ENCODE data around the gene ST7.
"Not testable (repeated sequence)": the region's sequence is repeated elsewhere in the genome, so short reads cannot be mapped to it uniquely, and the experiment has no call there.

Gene ST7

DNA sequence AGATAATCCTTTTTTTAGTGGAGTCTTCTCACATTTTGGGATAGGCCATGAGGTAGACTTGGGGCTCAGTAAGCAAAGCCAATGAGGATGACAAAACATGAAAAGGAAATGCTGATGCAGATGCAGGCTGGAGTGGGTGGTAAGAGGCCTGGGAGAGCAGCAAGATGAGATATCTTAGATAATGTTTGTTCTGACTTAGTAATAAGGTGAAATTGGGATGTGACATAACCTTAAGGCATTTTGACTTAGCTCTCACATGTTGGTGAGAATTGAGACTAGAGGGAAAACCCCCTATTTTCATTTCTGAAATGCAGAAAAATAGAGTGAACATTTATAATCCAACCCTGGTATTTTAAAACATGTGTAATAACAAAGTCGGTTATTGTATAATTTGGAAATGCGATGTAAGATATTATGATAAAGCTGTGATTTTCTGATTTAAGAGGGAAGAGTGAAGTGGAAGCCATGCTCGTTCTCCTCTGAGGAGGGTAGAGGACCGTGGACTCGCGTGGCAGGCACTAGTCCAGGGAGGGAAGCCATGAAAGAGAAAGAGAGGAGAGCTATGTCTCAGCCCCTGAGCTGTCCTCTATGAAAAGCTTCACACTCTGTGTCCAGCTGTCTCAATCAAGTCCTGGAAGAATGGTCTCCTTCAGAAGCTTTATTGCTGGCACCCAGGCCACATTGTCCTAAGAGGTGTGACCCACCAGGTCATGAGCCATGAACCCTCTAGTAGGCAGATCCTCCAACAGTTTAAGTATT, 57.3 kb downstream of the ST7 start:
- DNase-seq = peak; percentile 37 to 54

DNA sequence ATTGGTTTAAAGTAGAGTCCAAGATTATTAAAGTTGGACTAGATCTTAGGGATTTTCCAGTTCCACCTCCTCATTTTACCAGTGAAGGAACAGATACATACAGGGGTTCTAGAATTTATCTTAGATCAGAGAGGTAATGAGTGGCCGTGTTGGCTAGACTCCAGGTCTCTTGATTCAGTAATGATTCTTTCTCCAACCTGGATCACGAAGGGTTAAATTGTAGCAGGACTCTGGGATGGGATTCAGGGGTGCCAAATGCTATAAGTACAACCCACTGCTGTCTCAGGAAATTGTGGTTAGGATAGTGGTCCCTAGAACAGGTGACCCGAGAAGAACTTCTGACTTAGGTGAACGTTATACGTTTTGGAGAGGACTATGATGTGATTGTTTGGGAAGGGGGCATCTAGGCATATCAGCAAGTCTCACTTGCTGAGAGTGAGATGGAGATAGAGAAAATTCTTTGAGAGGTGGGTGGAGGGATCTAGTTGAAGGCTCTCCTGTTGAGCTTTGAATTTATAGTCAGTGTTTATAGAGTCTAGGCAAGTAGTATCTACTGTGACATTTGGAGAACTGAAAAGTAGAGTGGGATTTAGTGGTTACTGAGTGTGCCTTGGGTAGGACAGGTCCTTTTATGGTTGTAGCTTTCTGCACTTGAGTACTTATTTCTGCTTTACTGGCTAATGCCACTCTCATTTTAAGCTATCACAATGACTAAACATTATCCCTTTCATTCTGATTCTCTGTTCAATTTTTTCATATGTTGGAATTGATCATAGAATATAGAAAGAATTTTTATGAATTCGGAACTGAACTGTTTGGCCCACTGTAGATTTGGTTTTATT, 58.3 kb downstream of the ST7 start:
- no peak for DNase-seq

DNA sequence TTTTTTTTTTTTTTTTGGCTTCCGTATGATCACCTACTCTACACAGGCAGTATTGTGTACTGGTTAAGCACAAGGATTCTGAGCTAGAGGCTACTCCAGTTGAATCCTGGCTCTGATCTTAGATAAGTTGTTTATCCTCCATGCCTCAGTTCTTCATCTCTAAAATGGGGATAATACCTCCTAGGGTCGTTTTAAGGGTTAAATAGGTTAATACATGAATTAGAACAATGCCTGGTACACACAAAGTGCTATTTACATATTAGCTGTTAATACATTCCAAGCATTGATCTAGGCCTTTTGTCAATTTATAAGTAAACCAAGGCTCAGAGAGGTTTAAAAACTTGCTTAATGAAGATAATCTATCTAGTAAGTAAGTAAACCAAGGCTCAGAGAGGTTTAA, 59.0 kb downstream of the ST7 start:
- DNase-seq = no peak

DNA sequence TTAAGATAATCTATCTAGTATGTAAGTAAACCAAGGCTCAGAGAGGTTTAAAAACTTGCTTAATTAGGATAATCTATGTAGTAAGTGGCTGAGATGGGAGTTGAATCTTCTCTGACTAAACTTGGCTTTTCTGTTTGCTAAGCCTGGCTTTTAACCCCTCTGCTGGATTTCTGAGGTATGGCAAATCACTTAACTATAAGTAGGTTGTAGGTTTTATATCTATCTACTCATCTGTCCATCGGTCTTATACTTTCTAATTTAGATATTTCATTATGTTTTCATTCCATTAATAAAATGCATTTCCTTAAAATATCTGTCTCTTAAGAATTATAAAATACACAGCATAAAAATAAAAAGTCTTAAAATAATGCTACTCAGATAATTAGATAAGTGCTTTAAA, 59.4 kb downstream of the ST7 start:
- no peak for DNase-seq

DNA sequence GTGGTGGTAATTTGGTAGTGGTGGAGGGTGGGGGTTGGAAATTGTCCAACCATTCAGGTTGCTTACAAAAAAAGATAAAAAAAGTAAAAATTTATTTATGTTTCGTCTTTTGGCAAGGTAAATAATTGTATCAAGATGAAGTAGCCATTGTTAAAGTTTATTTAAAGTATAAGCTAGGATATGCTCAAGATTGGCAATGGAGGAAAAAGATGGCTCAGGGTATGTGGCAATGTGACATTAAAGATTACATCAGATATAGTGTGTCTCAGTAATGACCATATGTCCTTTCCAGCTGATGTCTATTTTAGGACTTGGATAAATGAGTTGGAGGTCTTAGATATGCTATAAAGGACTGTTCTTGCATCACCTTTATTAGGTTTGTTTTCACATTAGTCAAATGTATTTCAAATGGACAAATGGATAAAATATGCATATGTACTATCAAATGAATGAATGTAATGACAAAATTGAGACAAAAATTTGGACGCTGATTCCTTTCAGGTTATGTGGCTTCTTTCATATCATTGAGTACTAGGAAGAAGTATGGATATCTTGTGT, 60.9 kb downstream of the ST7 start:
- DNase-seq = no peak

DNA sequence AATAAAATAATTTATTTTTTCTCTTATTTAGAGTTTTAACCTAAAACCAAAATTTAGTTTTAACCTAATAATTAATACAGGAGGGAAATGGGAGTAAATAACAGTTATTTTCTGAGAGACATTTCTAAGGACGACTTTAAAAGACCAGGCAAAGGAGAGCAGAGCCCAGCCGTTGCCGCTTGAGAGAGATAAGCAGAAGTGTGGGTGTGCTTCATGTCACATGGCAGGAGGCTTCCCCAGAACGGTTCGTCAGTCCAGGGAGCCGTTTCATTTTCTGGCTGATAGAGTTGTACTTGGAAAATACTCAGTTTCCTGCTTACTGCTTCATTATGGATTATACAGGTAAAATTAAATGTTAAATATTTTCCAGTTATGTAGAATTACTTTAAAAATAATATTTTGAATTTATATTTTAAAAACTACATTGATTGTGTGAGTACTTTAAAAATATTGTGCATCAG, 61.4 kb downstream of the ST7 start:
- peak; percentile 23 to 35 for DNase-seq

DNA sequence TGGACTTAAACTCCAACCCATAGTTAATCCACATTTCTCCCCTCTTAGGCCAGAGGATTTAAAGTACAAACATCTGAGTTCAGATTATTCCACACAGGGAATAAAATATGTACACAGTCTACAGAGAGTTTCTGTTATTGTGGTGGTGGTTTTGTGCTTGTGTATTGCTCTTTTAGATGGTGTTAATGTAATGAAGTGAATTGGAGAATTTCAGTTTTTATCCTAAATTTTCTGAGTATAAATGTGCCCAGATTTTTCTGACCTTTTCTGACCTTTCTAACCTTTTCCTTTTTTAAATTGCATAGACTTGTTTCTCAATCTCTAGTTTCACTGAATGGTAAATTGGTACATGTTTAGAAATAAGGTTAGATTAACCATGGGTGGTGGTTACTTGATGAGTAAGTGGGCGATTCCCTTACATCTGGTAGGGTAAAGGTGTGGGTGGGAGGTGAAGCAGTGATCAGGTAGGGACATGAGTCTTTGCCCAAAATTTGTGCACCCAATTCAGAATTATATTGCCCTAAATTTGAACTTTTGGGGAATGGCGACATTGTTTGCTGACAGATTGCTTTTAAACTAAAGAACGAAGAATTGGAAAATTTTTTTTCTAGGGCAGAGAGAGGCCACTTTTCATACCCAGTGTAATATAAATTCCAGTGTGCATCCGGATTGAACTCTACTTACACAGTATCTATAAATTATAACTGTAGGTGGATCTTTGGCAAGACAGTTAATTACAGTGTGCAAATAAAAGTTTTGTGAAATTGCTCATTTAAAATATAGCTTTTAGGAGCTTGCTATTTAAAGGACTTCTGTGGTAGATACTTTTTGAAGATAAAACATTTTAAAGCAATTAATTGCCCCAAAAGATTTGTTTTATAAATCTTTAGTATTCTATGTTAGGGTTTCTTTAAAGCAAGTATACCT, 62.2 kb downstream of the ST7 start:
- DNase-seq = no peak

DNA sequence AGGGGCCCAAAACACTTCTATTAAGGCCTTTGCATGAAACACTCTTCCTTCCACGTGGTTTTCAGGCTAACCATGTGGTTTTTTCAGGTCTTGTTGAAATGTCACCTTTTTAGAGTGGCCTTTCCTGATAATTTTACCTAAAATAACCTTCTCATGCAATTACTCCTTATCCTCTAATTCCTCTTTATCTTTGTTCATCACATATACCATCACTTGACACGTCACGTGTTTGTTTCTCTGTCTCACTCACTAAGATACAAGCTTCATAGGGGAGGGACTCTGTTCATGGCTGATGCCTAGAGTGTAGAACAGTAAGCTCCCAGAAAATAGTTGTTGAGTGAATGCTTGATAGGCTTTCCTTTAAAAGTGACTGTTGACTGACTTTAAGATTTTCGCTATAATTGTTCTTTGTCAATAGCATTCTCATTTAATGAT, 63.7 kb downstream of the ST7 start:
- DNase-seq = no peak

DNA sequence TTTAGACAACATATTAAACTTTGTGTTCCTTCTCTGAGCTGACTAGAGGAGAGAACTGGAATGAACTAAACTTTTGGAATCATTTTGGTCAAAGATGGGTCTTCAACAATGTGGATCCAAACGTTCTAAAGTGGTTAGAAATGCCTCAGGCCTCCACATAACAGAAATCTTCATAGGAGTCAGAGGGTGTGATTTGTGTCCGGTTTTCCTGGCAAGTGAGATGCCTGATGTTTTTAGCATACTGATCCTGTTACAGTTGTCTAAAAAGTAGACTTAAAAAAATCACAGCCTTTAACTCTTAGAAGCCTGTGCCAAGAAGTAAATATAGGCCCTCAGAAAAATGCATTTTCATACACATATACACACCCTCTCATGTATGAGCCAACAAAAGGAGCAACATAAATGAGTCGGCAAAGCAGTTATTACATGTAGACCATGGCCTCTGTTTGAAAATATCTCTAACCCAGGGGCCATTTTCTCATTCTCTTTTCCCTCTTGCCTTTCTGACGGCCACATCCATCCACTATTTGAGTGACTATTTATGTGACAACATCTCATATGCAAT, 64.5 kb downstream of the ST7 start:
- no peak for DNase-seq

DNA sequence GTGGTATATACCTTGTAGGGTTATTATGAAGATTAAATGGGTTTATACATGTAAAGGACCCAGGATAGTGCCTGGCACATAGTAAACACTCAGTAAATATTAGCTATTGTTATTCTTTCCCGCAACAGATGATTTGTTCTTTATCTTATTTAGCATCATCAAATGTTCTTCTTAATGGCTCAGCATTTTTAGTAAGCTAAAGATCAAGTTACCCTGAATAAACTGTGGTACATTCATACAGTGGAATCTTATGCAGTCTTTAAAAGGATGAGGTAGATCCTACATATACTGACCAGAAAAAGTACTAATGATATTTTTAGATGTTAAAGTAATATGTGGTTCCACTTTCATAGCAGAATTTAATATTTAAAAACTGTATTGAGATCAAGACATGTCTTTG, 65.4 kb downstream of the ST7 start:
- no peak for DNase-seq

DNA sequence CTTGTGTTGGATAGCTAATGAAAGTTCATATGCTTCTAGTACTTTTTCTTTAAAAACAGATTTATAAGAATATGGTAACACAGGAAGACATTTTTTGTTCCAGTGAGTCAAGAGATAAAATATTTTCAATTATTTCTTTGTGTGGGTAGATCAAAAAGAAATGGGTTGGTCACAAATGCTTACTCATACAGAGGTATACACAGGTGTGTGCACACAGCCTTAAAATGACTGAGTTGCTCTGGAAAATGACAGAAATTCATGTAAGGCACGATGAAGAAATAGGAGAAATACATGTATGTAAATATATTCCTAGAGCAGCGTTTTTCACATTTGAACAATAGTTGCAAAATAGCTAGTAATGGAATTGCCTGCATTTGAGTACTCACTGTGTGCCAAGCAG, 66.0 kb downstream of the ST7 start:
- no peak for DNase-seq

DNA sequence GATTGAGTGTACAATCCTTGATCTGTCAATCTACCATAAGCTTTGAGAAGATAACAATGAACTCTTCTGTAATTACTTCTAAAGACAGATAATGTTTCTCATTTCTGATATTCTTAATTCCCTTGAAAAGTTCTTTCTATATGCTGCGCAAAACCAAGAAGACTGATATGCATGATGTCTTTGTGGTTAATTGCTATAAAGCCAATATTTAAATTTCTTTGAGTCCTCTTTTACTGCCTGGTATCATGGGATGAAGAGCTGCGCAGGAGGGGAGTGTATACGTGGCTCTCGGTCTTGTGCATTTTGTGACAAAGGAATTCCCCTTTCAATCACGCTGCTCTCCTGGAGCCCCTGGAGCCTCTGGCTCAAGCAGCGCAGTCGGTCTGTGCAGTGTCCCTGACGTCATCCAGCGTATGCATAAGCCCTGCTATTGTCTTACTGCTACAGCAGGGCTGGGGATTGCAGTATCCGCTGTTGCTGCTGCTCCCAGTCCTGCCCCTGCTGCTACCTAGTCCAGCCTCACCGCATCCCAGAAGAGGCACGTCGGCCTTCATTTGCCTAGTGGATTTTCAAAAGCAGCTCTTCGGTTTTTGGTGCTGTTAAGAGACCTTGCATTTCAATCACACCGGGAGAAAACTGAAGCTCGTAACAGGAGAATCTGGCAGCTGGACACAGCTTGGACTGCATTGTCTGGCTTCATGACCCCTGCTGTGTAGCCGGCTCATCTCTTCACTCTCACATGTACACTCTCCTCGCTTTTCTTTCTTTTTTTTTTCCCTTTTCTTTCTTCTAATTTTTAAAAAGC, 66.7 kb downstream of the ST7 start:
- no peak for DNase-seq

DNA sequence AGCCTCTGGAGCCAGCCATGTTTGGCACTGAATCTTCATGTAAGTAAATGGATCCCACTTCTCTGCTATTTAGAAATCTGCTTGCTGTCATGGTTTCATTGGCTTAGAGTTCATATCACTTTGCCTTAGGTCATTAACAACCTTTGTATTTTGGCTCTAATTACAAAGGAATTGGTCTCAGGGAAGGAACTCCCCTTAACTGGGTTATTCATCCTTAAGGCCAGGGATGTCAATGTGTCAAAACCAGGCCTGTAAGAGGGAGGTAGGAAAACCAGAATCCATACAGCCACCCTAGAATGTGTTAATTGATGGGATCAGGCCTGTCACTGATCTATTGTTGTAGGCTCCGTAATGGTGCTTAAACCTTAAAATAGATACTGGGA, 67.3 kb downstream of the ST7 start:
- DNase-seq = no peak

DNA sequence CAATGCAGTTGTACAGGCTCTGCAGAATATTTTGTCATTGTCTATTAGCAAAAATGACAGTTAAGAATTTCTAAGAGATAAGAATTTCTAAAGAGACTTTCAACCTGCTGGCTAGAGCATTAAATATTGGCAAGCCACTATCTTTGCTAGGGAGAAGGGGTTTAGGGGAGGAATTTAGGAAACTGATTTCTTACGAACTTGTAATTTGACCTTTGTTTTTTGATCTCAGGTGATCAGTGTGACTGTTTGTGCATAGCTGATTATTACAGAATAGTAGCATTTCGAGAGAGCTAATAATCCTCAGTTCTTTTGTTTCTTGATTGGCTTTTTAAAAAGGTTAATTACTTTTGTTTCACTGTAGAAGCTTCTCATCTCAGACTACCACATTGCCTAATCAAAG, 68.1 kb downstream of the ST7 start:
- no peak for DNase-seq

DNA sequence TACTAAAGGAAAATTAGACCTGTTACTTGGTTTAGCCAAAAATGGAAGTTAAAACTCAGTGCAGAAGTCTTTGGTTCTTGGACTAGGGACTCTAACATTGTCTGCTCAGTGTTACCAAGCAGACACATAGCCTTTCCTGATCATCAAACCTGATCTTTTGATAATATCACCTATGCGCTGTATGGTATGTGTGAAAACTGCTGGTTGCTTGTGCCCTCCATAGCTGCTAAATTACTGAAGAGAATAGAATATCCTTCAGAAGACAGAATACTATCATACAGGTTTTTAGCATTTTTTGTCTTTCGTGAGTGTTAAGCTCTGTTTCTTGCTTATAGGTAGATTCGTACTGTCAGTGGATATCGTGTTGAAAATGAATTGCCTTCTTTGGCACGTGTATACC, 68.7 kb downstream of the ST7 start:
- DNase-seq = no peak

DNA sequence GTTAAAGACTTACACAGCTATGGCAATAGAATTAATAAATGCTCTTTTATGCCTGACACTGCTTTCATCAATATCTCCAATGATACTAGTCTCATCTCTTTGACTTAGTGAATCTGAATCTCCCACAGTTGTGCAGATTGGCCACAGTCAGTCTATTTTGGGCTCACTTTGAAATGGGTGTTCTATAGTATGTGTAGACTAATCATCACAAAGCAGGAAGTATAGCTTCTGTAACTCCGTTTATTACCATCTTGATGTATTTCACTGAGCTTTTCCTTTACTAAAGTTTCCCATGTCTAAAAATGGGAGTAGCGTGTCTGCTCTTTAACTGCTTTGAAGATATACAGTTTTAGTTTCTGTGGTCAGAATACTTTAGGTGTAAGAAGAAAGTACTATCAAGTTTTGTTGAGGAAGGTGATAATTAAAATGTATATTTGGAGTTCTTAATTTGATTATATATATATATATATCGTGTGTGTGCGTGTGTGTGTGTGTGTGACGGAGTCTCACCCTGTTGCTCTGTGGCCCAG, 70.1 kb downstream of the ST7 start:
- no peak for DNase-seq

DNA sequence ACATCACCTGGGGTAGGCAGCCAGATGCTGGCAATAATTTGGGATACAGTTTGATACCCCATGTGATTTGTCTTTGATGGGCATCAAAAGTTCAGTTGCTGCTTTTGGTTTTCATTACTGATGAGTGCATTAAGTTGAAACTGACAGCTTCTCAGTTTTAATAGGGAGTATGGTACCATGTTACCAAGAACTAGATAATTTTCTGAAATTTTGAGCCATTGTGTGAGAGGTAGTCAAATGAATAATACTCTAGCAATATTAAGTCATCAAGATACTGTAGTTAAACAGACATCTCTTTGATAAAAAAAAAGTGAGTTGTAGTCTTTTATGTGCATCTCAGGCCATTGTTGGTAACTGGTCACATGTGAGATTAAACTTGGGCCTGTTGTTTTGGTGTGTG, 71.5 kb downstream of the ST7 start:
- no peak for DNase-seq

DNA sequence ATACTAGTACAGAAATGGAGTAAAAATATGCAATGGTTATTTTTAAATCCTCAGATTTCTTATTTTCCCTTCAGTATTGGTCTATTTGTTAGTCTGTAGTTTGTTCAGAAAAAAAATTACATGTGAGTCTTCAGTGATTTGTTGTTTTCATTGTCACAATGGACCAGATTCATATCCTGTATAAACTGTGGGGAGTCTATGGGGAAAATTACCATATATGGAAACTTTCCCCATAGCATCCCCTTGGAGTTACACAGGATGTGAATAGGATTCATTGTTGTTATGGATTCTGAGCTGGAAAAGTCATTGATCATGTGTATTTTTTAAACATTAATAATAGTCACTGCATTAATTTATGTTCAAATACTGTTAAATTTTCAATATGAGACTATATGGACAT, 72.6 kb downstream of the ST7 start:
- DNase-seq = no peak

DNA sequence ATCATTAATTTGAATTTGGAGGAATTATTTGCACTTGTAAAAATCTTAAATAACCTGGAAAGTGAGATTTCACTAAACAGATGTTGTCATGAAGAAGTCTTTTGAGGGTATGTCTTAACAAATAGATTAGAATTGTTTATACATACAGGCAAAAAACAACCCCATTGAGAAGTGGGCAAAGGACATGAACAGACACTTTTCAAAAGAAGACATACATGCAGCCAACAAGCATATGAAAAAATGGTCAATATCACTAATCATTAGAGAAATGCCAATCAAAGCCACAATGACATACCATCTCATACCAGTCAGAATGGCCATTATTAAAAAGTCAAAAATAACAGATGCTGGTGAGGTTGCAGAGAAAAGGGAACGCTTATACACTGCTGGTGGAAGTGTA, 77.0 kb downstream of the ST7 start:
- not testable (repeated sequence) for DNase-seq

DNA sequence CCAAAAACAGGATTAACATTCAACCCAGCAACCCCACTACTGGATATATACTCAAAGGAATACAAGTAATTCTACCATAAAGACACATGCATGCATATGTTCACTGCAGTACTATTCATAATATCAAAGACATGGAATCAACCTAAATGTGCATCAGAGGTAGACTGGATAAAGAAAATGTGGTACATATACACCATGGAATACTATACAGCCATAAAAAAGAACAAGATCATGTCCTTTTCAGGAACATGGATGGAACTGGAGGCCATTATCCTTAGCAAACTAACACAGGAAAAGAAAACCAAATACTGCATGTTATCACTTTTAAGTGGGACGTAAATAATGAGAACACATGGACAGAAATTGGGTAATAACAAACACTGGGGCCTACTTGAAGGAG, 77.5 kb downstream of the ST7 start:
- not testable (repeated sequence) for DNase-seq

DNA sequence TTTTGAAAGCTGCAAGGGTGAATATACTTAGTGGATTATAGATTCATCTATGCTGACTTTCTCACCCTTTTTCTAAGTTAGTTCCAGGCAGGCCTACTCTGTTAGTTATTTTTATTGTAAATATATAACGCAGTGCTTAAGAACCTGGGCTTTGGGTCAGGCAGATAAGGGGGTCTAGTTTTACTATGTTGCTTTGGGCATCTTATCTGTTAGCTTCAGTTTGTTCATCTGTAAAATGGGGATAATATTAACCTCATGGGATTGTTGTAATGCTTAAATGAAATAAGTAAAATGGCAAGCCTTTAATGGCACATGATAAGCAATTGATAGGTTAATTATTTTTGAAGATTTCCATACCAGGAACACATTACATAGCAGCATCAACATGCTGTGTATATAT, 79.5 kb downstream of the ST7 start:
- no peak for DNase-seq

All from activated CD4-positive, alpha-beta T cell treated with anti-CD3 and anti-CD28 coated beads, Interleukin-2, amount 50 U/mL, for 48 hours (primary cell).